ENCODE data around the gene FBXL16. TPM values are rescaled to one million over a fixed set of nuclear protein-coding genes. Genes with fewer than 3 reads are reported as not detected.
A peak's percentile ranks its signal among the peaks of the same experiment; 100 is the strongest.

The FBXL16 gene
- total RNA-seq, 1 donor from 2014 or later: 3.9 TPM

DNA sequence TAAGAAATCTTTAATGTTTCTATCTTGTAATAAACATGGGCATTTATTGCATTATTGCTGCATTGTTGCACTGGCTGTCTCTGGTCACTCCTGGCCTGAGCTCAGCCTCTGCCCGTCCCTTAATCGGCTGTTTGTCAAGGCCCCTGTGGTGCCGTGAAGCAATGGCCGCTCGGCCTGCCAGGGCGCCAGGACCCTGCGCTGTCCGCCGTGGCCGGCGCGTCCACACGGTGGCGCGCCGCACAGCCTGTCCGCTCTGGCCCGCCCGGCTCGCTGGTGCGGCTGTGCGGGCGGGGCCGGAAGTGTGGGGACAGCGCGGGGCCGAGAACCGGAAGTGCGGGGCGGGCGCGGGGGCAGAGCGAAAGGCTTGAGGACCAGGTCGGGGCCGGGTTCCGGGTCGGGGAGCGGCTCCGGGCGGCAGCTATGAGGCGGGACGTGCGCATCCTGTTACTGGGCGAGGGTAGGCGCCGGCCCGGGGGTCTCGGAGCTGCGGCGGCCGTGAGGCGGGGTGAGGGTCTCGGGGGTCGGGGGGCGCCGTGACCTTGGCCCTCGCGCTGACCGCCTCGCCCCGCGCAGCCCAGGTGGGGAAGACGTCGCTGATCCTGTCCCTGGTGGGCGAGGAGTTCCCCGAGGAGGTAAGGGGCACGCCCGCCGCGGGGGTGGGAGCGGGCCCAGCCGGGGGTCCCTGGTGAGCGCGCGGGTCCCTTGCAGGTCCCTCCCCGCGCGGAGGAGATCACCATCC is 37.7 kb downstream of the FBXL16 start, which contains the start of gene RHOT2:
Gene RHOT2 (plus strand): TSS at position 353 of the 739 bp plus-strand sequence. CDS start 68 bp downstream, at position 421.
- TF ChIP-seq, protein P1, sequence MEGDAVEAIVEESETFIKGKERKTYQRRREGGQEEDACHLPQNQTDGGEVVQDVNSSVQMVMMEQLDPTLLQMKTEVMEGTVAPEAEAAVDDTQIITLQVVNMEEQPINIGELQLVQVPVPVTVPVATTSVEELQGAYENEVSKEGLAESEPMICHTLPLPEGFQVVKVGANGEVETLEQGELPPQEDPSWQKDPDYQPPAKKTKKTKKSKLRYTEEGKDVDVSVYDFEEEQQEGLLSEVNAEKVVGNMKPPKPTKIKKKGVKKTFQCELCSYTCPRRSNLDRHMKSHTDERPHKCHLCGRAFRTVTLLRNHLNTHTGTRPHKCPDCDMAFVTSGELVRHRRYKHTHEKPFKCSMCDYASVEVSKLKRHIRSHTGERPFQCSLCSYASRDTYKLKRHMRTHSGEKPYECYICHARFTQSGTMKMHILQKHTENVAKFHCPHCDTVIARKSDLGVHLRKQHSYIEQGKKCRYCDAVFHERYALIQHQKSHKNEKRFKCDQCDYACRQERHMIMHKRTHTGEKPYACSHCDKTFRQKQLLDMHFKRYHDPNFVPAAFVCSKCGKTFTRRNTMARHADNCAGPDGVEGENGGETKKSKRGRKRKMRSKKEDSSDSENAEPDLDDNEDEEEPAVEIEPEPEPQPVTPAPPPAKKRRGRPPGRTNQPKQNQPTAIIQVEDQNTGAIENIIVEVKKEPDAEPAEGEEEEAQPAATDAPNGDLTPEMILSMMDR (conservative IDR thresholded peaks at IDR 0.05): peak; percentile 89

DNA sequence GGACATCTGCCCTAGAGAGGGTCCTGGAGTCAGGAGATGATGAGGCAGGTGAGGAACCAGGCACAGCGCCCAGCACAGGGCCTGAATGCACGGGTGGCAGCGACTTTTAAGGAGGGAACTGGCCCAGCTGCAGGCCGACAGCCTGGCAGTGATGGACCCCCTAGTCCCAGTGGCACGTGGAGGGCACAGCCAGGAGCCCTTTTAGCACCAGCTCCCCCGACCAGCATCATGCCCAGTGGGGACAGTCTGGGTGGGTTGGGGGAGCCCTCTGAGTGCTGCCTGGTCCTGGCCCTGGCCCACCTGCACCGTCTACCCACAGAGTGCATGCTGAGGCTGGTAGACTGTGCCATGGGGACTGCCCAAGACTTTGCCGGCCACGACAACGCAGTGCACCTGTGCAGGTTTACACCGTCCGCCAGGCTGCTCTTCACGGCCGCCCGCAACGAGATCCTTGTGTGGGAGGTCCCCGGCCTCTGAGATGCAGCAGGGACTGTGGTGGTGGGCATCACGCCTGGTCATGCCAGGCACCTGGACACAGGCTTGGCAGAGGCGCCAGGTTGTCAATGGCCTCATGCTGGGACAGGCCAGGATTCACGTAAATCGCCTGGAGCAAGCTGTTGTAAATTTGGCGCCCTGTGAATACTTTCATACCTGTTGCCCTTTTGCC is 38.4 kb downstream of the FBXL16 start:
- Mint-ChIP-seq H3K9me3 (no peaks in the 10 kb centered on the region), H3K4me3 (peak overlapping the region; percentile 82), H3K4me1 (ENCODE audit: unreplicated experiment) (peaks cover 4% of the 10 kb centered on the region), H3K27ac (peak overlapping the region; percentile 59), H3K36me3 (no peaks in the 10 kb centered on the region), H3K27me3 (no peaks in the 10 kb centered on the region)
- TF ChIP-seq, protein P1 (conservative IDR thresholded peaks at IDR 0.05): no peak
- DNase-seq (ENCODE audit: extremely low spot score, unreplicated experiment): no peak

More for the DNA sequence above, 37.7 kb downstream of the FBXL16 start, which contains the start of gene RHOT2:
- Mint-ChIP-seq H3K27ac (peak within 1 kb of the TSS; percentile 59), H3K4me3 (peak within 1 kb of the TSS; percentile 82), H3K9me3 (no peaks in the 10 kb centered on the region), H3K27me3 (no peaks in the 10 kb centered on the region), H3K36me3 (no peaks in the 10 kb centered on the region), H3K4me1 (ENCODE audit: unreplicated experiment) (peaks cover 4% of the 10 kb centered on the region)
- DNase-seq (ENCODE audit: extremely low spot score, unreplicated experiment): peak; percentile 94

DNA sequence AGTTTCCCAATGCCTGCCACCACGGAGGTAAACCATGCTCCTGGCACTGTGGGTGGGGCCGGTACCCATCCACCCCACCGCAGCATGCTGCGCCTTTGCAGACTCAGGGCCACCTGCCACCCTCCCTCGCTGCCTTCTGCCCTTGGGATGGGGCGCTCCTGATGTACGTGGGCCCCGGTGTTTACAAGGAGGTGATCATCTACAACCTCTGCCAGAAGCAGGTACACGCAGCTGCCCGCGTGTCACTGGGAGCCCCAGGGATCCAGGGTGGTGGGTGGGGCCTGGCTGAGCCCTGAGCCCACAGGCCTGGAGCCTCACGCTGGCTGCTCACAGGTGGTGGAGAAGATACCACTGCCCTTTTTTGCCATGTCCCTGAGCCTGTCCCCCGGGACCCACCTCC is 39.0 kb downstream of the FBXL16 start:
- H3K36me3 Mint-ChIP-seq: no peaks in the 10 kb centered on the region
- H3K9me3 Mint-ChIP-seq: no peaks in the 10 kb centered on the region
- no peak overlapping the region for H3K27ac Mint-ChIP-seq
- no peak overlapping the region for H3K4me3 Mint-ChIP-seq
- no peak for DNase-seq (ENCODE audit: extremely low spot score, unreplicated experiment)
- TF ChIP-seq, protein P1 (conservative IDR thresholded peaks at IDR 0.05): no peak
- H3K4me1 Mint-ChIP-seq (ENCODE audit: unreplicated experiment): peaks cover 4% of the 10 kb centered on the region
- no peaks in the 10 kb centered on the region for H3K27me3 Mint-ChIP-seq

DNA sequence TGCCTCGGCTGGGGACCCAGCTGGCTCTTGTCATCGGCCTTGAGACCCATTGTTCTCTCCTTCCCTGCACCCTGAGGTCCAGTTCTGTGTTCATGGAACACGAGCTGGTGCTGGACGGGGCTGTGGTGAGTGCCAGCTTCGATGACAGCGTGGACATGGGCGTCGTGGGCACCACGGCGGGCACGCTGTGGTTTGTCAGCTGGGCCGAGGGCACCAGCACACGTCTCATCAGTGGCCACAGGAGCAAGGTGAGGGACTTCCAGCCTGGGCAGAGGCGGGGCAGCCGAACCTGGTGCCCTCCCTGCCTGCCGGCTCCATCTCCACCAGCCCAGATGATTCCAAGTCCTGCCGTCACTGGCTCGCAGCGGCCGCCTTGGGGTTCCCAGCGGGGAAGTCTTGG is 43.0 kb downstream of the FBXL16 start:
- TF ChIP-seq, protein P1 (conservative IDR thresholded peaks at IDR 0.05): no peak
- no peaks in the 10 kb centered on the region for H3K27me3 Mint-ChIP-seq
- H3K27ac Mint-ChIP-seq: no peak overlapping the region
- no peaks in the 10 kb centered on the region for H3K9me3 Mint-ChIP-seq
- no peaks in the 10 kb centered on the region for H3K36me3 Mint-ChIP-seq
- DNase-seq (ENCODE audit: extremely low spot score, unreplicated experiment): no peak
- no peak overlapping the region for H3K4me3 Mint-ChIP-seq
- H3K4me1 Mint-ChIP-seq (ENCODE audit: unreplicated experiment): peaks cover 2% of the 10 kb centered on the region

DNA sequence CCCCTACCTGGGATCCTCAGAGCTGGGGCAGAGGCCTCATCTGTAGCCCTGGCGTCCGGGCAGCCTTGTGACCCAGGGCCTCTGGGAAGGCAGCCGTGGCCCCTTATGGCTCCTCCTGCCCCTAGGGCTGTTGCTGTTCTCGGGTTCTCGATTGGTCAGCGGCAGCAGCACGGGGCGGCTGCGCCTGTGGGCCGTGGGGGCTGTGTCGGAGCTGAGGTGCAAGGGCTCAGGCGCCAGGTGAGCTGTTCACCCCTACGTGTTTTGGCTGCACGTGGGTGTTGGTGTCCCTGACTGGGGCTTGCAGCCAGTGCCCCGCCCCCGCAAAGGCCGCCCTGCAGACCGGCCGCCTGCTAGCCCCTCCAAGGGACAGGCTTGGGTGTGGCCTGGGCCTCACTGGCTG is 43.5 kb downstream of the FBXL16 start:
- Mint-ChIP-seq H3K4me1 (ENCODE audit: unreplicated experiment) (no peaks in the 10 kb centered on the region), H3K36me3 (no peaks in the 10 kb centered on the region), H3K27me3 (no peaks in the 10 kb centered on the region), H3K27ac (no peak overlapping the region), H3K9me3 (no peaks in the 10 kb centered on the region), H3K4me3 (no peak overlapping the region)
- TF ChIP-seq, protein P1 (conservative IDR thresholded peaks at IDR 0.05): no peak
- DNase-seq (ENCODE audit: extremely low spot score, unreplicated experiment): no peak
